Vagina (tissue), 2 donors: ENCODE measurements around the gene THRA.

Experiments
- POLR2A ChIP-seq, 2 donors: fragments of 450-650 bp; IDR thresholded peaks; one replicate each; pipeline ENCODE4 v1.6.1; 2017; ENCODE audit warnings: antibody characterized with exemption in 2 of 2, mild to moderate bottlenecking in 2 of 2, moderate library complexity in 2 of 2
- TF ChIP-seq, protein P1 (sequence below), 3 experiments: fragments of 450-650 bp in 2 of 3; fragments of 200-600 bp in 1 of 3; sonication (generic) in 1 of 3; IDR thresholded peaks; one replicate each; pipeline ENCODE4 v1.5.1; 2017 to 2019; ENCODE audit warnings: antibody characterized with exemption in 3 of 3, mild to moderate bottlenecking in 2 of 3, moderate library complexity in 2 of 3

GRCh38 chr17:40015005-40015997 is 47.5 kb upstream of the THRA start, which contains the start of gene CSF3:
- TF ChIP-seq, protein P1, sequence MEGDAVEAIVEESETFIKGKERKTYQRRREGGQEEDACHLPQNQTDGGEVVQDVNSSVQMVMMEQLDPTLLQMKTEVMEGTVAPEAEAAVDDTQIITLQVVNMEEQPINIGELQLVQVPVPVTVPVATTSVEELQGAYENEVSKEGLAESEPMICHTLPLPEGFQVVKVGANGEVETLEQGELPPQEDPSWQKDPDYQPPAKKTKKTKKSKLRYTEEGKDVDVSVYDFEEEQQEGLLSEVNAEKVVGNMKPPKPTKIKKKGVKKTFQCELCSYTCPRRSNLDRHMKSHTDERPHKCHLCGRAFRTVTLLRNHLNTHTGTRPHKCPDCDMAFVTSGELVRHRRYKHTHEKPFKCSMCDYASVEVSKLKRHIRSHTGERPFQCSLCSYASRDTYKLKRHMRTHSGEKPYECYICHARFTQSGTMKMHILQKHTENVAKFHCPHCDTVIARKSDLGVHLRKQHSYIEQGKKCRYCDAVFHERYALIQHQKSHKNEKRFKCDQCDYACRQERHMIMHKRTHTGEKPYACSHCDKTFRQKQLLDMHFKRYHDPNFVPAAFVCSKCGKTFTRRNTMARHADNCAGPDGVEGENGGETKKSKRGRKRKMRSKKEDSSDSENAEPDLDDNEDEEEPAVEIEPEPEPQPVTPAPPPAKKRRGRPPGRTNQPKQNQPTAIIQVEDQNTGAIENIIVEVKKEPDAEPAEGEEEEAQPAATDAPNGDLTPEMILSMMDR (IDR thresholded peaks at IDR 0.05), result no peak
- TF ChIP-seq POLR2A (IDR thresholded peaks at IDR 0.05), result no peak
